ENCODE data around the gene SPG7.

DNA sequence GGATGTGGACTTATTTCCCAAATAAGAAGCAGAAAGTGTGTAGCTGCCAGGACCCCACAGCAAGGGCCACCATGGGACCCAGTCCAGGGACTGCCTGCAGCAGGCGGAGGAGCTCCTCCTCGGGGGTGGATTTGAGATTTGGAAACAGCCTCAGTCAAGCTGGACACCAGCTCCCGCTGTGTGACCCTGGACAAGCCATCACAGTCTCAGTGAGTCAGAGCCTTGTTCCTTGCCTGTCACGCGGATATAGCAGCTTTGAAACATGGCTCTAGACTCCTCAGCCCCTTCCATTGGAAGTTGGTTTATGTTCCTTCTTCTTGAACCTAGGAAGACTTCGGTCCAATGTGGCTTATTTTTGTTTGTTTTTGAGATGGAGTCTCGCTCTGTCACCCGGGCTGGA is 92.8 kb downstream of the SPG7 start:
- TF ChIP-seq, protein P1, sequence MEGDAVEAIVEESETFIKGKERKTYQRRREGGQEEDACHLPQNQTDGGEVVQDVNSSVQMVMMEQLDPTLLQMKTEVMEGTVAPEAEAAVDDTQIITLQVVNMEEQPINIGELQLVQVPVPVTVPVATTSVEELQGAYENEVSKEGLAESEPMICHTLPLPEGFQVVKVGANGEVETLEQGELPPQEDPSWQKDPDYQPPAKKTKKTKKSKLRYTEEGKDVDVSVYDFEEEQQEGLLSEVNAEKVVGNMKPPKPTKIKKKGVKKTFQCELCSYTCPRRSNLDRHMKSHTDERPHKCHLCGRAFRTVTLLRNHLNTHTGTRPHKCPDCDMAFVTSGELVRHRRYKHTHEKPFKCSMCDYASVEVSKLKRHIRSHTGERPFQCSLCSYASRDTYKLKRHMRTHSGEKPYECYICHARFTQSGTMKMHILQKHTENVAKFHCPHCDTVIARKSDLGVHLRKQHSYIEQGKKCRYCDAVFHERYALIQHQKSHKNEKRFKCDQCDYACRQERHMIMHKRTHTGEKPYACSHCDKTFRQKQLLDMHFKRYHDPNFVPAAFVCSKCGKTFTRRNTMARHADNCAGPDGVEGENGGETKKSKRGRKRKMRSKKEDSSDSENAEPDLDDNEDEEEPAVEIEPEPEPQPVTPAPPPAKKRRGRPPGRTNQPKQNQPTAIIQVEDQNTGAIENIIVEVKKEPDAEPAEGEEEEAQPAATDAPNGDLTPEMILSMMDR (IDR thresholded peaks at IDR 0.05): no peak
- no peak for TF ChIP-seq POLR2A (IDR thresholded peaks at IDR 0.05)

Data from heart left ventricle (tissue), 13 donors.